Measurements from ENCODE around the gene P2RY12.

DNA sequence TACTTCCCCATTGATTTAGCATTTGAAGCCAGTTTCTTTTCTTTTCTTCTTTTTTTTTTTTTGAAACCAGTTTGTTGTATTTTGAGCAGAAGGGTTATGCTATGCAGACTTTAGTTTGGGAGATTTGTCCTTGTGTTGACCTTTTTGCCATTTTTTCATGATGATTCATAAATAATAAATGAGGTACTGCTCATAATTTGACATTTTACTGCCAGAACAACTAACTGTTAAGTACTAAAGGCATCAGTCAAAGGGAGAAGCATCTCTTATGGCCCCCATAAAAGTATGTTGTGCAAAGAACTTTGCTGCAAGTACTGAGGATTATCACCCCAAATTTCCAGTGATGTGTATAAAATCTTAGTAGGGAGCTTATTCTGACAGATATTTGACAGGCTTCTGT is 66.2 kb downstream of the P2RY12 start:
- TF ChIP-seq ZNF354C (tag by site-specific recombination; IDR thresholded peaks at IDR 0.05; ENCODE audit: borderline replicate concordance, low read depth) = no peak
- TF ChIP-seq, protein P1, sequence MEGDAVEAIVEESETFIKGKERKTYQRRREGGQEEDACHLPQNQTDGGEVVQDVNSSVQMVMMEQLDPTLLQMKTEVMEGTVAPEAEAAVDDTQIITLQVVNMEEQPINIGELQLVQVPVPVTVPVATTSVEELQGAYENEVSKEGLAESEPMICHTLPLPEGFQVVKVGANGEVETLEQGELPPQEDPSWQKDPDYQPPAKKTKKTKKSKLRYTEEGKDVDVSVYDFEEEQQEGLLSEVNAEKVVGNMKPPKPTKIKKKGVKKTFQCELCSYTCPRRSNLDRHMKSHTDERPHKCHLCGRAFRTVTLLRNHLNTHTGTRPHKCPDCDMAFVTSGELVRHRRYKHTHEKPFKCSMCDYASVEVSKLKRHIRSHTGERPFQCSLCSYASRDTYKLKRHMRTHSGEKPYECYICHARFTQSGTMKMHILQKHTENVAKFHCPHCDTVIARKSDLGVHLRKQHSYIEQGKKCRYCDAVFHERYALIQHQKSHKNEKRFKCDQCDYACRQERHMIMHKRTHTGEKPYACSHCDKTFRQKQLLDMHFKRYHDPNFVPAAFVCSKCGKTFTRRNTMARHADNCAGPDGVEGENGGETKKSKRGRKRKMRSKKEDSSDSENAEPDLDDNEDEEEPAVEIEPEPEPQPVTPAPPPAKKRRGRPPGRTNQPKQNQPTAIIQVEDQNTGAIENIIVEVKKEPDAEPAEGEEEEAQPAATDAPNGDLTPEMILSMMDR (tag by site-specific recombination; IDR thresholded peaks at IDR 0.05) = no peak

All from HEK293 (cell line).